HG03342 (cell line): ENCODE measurements around the gene TEX264.

Source experiments
- ATAC-seq: cut with Tn5 transposase; IDR thresholded peaks from one replicate; pipeline ENCODE4 v1.9.1; 2021; ENCODE audit warnings: mild to moderate bottlenecking, moderate library complexity; ENCODE audit not compliant: unreplicated experiment

Gene TEX264

GRCh38 chr3:51673802-51674654, 3.0 kb downstream of the TEX264 start:
- ATAC-seq, result no peak

DNA sequence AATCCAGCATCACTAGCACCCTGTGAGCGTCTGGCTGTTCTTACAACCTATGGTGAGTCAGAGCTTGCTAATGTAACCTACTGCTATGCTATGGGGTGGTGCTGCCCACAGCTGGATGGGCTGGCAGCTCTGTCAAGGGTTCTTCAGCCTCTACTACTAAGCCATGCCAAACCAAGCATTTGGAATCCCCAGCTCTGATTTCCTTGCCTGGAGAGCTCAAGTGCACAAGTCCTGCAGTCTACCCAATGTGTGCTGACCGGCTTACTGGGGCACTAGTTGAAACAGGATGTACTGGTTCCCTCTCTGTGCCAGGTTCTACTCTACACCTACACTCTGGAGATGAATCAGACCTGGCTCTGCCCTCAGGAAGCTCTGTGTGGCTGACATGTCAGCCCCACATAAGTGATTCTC, 4.2 kb downstream of the TEX264 start:
- no peak for ATAC-seq

GRCh38 chr3:51676102-51676640, 5.1 kb downstream of the TEX264 start:
- no peak for ATAC-seq

- ATAC-seq, result no peak
Observed at GRCh38 chr3:51677358-51677757, 6.3 kb downstream of the TEX264 start.

DNA sequence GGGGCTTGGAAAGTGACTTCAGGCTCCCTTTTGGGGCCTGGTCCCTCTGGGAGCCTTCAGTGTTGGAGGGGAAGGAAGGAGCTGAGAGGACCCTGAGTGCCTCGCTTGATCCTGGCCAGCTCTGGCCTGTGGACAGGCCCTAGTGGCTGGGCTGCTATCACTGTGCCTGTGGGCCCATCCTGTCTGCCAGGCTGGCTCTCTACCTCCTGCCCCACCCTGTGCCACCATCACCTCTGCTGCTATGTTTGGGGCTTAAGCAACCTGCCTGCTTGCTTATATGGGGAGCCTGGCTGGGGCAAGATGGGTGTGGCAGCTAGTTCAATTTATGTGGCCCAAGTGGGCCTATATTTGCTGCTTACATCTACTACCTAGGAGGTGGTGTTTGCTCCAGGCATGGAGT, 7.1 kb downstream of the TEX264 start:
- no peak for ATAC-seq

- no peak for ATAC-seq
Observed at GRCh38 chr3:51678641-51679040, 7.6 kb downstream of the TEX264 start.

- ATAC-seq, result no peak
Observed at GRCh38 chr3:51679318-51679717, 8.3 kb downstream of the TEX264 start.

DNA sequence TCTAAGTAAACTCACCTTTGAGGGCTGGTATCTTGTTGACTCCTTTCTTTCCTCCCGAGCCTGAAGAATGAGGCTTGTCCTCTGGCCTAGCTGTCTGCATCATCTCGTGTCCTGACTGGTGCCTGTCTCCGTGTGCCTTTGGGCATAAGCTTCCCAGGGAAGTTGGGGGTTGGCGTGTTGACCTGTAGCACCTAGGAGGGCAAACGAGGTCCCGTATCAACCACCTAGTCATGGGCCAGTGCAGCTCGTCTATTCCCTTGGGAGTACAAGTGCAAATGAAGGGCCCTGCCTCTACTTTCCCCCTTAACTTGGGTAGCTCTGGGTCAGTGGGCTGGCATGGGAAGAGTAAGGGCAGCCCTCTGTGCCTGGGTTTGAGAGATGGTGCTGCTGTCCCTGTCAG, 8.7 kb downstream of the TEX264 start:
- ATAC-seq, result no peak

DNA sequence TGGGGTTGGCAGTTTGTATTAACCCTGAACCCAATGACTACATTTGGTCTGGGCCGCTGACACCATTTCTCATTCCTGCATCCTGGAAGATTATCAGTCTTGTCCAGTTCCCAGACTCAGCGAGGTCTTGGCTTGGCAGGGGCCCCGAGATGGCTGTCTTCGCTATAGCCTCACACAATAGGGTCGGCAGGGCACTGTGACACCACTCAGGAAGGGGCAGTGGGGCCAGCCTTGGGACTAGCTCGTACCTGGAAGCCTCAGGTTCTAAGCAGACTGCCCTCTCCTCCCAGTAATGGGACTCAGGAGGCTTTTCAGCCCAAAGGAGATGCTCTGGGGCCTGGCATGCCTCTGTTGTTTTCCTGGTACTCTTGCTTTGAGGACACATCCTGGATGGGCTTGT, 9.1 kb downstream of the TEX264 start:
- no peak for ATAC-seq

DNA sequence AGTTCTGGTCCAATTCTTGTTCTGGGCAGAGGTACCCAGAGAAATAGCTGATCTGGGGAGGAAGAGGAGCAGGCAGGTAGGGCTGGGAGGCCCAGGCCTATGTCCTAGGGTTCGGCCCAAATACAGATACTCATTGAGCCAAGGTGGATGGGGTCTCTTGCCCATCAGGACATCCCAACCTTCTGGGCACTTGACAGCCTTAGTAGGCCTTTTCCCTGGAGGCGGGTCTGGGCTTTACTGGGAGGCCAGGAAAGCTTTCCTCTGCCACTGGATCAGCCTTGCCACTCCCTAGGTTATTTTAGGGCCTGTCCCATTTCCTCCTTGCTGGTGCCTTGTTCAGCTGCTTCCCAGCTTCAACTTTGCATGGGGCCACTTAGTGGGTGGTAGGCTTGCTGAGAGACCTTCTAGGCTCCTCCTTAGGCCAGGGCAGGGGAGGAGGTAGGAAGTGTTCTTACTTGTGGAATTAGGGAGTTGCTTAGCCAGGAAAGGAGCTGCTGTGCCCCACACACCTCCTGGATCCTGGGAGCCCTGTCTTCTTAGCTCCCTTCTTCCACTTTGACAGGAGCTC, 9.7 kb downstream of the TEX264 start:
- ATAC-seq, result no peak

- ATAC-seq, result no peak
Observed at GRCh38 chr3:51681453-51681852, 10.4 kb downstream of the TEX264 start.

GRCh38 chr3:51682079-51682478, 11.0 kb downstream of the TEX264 start:
- peak; percentile 83 for ATAC-seq

GRCh38 chr3:51682526-51682925, 11.5 kb downstream of the TEX264 start:
- ATAC-seq, result no peak

- no peak for ATAC-seq
Observed at GRCh38 chr3:51683566-51683965, 12.5 kb downstream of the TEX264 start.

GRCh38 chr3:51684971-51685751, 14.1 kb downstream of the TEX264 start:
- ATAC-seq, result no peak

DNA sequence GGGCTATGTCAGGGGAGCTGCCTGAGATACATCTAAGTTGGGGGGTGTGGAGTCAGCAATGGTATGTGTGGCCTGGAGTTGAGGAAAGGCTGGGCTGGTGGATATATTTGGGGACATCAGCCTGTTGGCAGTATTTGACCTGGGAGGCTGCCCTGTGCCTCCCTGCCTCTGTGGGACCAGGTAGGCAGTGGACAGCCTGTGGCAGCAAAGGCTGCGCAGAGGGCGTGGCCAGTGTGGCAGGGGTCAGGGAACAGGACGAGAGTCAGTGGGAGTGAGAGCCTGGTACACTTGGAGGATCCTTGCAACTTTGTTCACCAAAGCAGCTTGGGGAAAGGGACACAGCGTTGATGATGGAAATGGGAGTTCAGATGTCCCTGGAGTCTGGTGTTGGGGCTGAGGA, 15.0 kb downstream of the TEX264 start:
- ATAC-seq, result no peak

DNA sequence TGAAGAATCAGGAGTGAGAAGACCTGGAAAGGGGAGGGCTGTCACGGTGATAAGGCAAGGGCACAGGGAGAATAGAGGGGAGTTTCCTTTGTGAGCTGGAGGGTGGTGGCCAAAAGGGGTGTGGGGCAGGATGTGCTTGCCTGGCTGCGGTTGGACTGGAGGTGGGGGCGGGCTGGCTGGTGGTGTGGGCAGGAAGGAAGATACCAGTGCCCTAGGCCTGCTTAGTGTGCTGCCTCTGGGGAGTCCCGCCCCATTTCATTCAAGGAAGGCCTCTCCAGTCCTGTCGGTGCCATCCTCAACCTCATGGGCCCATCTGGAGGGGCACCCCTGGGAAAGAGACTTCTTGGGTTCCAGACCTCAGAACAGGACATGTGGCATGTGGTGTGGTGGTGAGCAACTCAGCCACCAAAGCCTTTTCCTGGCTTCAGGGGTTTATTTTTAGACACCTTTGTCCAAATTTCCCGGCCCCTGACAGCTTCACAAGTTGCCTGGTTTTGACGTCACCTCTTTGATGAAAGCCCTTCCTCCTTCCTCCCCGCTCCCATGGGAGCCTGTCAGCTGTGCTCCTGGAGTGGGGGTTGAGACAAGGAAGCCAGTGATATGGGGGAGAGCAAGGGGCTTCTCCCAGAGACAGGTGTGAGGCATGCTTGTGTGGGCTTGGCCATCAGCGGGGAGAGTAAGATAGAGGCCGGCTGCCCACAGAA, 15.6 kb downstream of the TEX264 start:
- ATAC-seq, result peak; percentile 49

DNA sequence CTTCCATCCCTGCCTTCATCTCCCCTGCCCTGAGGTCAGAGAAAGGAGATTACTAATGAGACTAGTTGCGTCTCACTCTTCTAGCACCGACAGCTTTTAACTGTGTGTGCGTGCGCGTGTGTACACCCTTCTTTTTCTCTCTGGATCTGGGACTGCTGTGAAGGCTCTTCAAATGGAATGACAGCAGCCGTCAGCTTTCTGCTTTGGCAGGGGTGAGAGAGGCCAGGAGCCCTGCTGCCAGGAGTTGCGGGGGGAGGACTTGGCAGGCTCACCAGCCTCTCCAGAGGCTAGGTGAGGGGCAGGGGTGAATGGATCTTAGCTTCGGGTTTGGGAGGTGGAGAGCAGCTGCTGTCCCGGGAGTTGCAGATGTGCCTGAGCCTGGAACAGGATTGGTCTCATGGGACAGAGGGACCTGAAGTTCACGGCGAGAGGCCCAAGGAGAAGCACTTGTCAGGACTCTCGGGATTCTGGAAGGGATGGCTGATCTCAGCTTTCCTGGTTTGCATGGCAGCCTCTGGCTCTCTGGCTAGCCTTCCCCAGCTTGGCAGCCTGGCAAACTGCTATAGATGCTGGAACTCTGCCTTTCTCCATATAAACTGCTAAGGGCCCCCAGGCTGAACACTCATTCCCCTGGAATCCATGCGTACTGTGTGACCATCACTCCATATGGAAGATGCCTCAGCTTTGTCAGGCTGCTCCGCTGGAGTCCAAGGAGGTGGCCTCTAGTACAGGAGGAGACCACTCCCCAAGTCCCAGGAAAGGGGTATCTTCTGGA, 16.6 kb downstream of the TEX264 start:
- no peak for ATAC-seq

GRCh38 chr3:51688206-51688600, 17.2 kb downstream of the TEX264 start:
- ATAC-seq, result no peak

- no peak for ATAC-seq
Observed at GRCh38 chr3:51691021-51691420, 20.0 kb downstream of the TEX264 start.
